Effector CD8-positive, alpha-beta T cell (primary cell): ENCODE data around the gene GNB3.

Source experiments
- DNase-seq: peaks from one replicate; lab custom pipeline; 2025; lab: John Stamatoyannopoulos, UW

GNB3 gene

GRCh38 chr12:6837370-6838060, 3.2 kb upstream of the GNB3 start:
- DNase-seq, result no peak

GRCh38 chr12:6838854-6839253, 1.9 kb upstream of the GNB3 start:
- DNase-seq, result no peak

DNA sequence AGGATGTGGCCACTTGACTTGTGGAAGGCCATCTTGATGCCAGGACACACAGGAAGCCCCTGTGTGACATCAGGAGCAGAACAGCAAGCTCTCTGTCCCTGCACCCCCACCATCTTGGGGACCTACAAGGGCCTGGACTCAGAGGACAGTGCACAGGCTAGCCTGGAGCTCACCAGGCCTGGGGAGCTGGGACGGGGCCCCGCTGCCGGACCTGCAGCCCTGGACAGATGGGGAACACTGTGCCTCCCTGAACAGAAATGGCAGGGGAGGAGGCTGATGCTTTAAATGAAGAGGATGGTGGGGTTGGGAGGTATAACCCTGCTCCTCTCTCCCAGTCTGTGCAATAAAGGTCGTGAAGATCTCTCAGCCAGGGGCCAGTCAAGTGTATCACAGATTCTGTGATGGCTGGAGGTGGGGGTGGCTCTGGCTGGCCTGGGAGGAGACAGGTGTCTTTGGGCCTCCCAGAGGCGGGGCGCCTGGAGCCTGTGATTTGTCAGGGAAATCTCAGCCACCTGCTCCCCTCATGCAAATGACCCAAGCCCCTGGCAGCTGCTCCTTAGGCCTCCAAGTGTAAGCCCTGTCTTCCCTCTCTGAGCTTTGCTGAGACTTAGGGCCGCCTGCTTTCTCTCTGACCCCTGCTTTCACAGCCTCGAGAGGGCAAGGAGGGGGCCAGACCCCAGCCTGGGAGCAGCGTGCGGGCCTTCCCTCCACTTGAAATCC, 1.1 kb upstream of the GNB3 start:
- DNase-seq, result no peak

DNA sequence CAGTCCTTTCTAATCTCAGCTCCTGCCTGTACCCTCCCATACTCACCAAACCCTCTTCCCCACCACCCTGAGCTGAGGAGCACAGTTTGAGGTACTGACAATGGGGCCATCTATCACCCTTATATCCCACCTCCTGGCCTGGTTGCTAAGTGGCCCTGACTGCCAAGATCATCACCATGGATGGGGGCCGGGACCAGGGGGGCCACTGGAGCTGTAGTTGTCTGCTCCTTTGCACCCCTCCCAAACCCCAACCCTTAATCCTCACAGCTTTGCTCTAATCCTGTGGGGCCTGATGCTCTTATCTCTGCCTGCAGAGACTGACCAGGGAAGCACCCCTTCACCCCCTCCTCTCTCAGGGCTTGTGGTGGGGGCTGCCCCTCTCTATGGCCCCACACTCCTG, 395 bp upstream of the GNB3 start:
- DNase-seq, result no peak

- no peak for DNase-seq
Observed at GRCh38 chr12:6842075-6842474, 1.4 kb downstream of the GNB3 start.

GRCh38 chr12:6843118-6843902, 2.6 kb downstream of the GNB3 start:
- no peak for DNase-seq

GRCh38 chr12:6845395-6845794, 4.7 kb downstream of the GNB3 start:
- DNase-seq, result no peak

- no peak for DNase-seq
Observed at GRCh38 chr12:6846316-6846869, 5.7 kb downstream of the GNB3 start.

DNA sequence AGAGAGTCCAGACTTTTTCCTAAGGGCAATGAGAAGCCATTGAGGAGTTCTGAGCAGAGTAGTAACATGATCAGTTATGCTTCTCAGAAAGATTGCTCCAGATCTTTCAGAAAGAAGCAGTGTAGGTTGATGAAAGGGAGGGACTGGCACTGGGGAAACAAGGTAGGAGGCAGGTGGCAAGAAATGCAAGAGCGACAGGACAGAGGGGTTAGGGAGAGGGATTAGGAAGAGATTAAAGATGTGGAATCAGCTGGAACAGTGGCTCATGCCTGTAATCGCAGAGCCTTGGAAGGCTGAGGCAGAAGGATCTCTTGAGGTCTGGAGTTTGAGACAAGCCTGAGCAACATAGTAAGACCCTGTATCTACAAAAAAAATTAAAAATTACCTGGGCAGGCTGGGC, 7.0 kb downstream of the GNB3 start:
- no peak for DNase-seq

DNA sequence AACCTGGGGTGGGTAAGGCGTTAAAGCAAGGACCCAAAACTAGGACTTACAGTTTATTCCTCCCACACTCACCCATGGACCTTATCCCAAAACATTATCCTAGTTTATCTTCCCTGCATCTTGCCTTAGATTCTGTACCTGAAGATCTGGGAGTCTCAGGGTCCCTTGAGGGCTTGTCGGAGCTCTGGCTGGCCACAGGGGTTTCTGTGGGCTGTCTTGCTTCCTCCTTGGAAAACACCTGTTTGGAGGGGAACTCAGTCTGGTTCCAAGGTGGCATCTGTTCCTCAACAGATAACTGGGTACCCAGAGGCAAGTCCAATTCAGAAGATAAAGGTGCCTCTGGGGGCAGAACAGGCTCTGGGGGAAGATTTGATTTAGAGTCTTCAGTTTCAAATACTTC, 8.7 kb downstream of the GNB3 start:
- no peak for DNase-seq

DNA sequence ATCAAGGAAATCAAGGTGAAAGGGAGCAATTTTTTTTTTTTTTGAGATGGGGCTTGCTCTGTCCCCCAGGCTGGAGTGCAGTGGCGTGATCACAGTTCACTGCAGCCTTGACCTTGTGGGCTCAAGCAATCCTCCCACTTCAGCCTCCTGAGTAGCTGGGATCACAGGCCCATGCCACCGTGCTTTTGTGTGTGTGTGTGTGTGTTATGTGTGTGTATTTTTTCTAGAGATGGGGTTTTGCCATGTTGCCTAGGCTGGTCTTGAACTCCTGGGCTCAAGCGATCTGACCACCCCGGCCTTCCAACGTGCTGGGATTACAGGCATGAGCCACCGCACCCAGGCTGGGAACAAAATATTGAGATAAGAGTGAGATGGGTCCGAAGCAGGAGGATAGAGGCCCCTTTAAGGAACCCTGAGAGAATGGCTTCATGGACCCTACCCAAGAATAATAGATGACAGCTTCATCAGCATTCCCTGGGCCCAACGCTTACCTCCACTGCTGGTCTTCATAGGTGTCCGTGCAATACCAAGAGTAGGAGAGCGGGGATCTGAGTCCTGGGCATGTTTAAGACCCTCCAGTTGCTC, 9.3 kb downstream of the GNB3 start:
- no peak for DNase-seq

DNA sequence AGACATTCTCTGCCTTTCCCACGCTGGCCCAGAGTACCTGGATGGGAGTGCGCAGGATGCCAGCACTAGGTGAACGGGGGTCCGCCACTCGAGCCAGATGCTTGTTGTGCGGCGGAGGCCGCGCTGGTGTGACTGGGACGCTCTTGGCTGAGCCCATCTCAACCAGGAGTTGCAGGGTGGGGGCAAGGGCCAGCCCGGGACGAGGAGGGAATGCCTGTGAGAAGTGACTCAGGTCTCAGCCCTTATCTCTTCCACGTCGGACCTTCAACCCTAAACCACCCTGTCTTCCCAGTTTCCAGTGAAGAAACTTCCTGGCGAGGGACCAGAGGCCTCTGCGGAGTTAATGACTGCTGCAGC, 10.0 kb downstream of the GNB3 start:
- DNase-seq, result no peak

DNA sequence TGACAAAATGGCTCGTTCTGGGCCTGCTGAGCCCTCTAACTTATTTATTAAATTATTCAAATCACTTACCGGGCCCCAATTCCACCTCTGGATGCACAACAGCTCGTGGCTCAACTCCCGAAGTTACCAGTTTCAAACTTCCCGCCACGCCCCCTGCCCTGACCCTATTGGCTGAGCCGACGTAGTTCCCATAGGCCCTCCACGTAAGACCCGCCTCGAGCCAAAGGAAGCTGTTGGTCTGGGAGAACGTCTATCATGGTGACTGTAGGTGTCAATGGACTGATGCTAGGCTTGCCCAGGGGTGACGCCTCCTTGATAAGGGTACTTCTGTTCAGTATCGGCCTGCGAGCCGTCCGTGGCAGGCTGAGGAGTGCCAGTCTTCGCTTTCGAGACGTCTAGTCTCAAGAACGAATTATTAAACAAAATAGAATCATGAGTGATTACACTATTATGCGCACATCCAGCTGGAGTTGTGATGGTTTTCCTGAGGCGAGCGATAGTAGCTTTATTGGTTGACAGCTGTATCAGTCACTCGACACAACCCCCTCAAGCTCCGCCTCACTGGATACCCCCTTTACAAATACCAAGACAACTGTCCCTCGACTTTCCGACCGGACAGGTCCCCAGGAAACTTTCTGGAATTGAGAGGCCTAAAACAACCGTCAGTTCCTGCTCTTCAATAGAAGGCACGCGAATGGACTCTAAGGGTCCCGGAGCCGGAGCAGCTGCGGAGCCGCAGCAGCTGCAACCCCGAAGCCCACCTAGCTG, 10.6 kb downstream of the GNB3 start, which contains the start of gene CDCA3:
TSS of gene CDCA3 (minus strand) at position 134 of the 768 bp plus-strand sequence. CDS start 334 bp downstream, outside the sequence.
- DNase-seq, result peak; percentile 86

- DNase-seq, result peak; percentile 96
Observed at GRCh38 chr12:6851921-6852650, 11.4 kb downstream of the GNB3 start, which contains the start of gene USP5. USP5 (plus strand) TSS chr12:6852150; CDS start chr12:6852180, 30 bp downstream.

DNA sequence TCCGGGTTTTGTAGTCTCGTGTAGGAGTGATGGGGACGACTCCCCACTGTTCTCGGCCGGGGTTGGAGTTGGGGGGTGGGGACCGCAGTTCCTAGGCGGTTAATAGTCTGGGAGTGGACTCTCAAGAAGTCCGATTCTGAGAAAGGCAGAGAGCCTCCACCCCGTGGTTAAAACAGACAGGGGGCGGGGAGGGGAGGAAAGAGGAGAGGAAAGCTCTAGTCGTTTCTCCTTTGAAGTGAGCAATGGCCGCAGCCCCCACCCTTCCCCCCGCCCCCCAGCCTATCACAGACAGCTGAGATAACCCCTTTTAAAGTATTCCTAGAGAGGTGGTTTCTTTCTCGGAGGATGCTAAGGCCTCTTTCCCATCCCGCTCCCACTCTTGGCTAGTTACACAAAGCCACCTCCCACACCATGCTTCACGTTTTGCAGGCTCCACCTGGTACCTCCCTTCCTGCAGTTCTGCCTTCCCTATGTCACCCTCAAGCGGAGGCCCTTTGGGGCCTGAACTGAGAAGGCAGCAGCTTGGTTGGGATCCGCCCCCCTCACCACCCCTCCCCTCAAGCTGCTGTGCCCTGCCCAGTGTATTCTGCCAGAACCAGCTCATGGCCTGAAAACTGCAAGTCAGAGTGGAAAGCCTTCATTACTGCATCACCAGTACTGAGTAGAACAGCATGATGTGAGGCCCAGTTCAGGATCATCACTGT, 12.1 kb downstream of the GNB3 start:
- peak; percentile 37 for DNase-seq

DNA sequence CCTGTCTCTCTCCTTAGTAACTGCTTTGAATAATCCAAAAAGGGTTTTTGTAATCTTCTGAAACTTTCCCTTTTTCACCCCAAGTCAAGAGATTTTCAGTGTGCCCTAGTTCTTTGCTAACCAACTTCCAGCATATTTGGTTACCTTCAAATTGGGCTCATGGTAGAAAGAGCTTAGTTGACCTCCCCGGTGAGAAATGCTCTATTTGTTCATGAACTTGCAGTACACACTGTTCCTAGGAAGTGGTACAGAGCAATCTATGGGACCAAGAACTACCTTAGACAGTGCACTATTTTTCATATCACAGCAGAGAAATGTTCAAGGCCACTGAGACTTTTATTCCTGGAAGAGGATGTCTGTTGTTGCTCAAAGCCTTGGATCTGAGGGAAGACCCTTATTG, 12.9 kb downstream of the GNB3 start:
- DNase-seq, result no peak

GRCh38 chr12:6854036-6854435, 13.3 kb downstream of the GNB3 start:
- no peak for DNase-seq

GRCh38 chr12:6855322-6855721, 14.6 kb downstream of the GNB3 start:
- no peak for DNase-seq

DNA sequence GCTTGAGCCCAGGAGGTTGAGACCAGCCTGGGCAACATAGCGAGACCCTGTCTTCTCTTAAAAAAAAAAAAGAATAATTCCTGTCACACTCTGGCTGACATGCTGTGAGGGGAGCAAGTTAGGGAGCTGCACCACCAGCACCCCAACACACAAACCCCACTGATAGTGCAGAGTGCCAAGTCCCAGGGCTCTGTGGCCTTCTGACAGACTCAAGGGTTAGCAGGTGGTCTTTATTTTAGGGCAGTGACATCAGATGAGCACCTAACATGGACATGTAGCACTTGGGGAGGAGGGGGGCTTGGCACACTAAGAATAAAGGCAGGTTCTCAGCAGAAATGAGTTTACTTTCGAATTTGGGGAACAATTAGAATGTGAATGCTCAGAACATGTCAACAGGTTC, 18.1 kb downstream of the GNB3 start:
- DNase-seq, result no peak

- no peak for DNase-seq
Observed at GRCh38 chr12:6860116-6860515, 19.4 kb downstream of the GNB3 start.
